ENCODE measurements around the gene TAF6.

TAF6 gene

DNA sequence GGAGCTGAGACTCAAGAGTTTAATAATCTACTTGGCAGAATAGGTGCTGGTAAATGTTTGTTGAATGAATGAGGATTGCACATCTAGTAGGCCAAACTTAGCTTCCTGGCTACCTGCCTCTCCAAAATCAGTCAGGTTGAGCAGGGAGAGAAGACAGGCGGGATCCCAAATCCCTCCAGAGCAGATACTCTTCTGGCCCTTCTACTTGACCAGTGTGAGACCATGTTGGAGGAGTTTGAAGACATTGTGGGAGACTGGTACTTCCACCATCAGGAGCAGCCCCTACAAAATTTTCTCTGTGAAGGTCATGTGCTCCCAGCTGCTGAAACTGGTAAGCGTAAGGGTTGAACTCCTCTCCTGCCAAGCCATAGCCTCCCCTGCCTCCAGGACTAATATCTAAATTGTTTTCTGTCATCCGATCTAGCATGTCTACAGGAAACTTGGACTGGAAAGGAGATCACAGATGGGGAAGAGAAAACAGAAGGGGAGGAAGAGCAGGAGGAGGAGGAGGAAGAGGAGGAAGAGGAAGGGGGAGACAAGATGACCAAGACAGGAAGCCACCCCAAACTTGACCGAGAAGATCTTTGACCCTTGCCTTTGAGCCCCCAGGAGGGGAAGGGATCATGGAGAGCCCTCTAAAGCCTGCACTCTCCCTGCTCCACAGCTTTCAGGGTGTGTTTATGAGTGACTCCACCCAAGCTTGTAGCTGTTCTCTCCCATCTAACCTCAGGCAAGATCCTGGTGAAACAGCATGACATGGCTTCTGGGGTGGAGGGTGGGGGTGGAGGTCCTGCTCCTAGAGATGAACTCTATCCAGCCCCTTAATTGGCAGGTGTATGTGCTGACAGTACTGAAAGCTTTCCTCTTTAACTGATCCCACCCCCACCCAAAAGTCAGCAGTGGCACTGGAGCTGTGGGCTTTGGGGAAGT lies 5.4 kb upstream of the TAF6 start:
- no peak for DNase-seq (ENCODE audit: low read depth in 3 of 3)

GRCh38 chr7:100122568-100122967 lies 3.4 kb upstream of the TAF6 start:
- DNase-seq (ENCODE audit: low read depth in 3 of 3): no peak

GRCh38 chr7:100122067-100122466 lies 2.9 kb upstream of the TAF6 start:
- no peak for DNase-seq (ENCODE audit: low read depth in 3 of 3)

GRCh38 chr7:100120733-100121036 lies 1.5 kb upstream of the TAF6 start:
- no peak for DNase-seq (ENCODE audit: low read depth in 3 of 3)

DNA sequence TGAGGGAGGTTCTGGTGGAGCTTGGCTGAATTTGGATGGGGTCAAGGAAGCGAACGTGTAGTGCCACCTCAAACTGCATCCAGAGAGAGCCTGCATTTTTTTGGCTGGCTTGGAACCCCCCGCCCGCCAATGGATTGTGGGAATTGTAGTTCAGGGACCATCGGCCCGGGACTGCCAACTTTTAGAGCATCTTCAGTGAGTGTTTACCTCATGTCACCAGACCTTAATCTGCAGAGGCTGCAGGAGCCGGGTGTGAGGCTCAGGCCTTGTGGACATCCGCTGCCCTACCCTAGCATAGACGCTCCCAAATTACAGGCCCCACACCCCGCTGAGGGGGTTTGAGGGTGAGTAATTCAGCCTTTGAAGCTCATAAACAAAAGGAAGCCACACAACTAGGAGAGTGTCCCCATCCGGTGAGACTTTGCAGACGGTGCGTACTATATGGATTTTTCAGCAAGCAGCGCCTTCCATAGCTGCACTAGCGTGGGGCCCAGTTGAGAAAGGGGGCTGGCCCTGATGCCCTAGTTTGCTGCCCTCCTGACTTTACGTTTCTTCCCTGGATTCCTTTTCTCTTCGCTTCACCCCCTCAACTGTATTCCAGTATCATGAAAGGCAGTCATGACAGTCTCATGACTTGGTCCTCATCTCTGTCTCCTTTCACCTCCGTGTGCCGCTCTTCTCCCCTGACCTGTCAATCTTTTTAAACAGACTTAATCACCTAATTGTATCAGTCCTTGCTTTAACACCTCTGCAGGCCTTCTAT lies 993 bp upstream of the TAF6 start:
- peak; percentile 31 to 46 (median 41) for DNase-seq (ENCODE audit: low read depth in 3 of 3)

GRCh38 chr7:100118388-100119071 lies 628 bp downstream of the TAF6 start:
- DNase-seq (ENCODE audit: low read depth in 3 of 3): no peak

- DNase-seq (ENCODE audit: low read depth in 3 of 3): no peak
Measured at GRCh38 chr7:100115026-100115425, 4.1 kb downstream of the TAF6 start.

GRCh38 chr7:100111914-100112313 lies 7.2 kb downstream of the TAF6 start:
- no peak for DNase-seq (ENCODE audit: low read depth in 3 of 3)

DNA sequence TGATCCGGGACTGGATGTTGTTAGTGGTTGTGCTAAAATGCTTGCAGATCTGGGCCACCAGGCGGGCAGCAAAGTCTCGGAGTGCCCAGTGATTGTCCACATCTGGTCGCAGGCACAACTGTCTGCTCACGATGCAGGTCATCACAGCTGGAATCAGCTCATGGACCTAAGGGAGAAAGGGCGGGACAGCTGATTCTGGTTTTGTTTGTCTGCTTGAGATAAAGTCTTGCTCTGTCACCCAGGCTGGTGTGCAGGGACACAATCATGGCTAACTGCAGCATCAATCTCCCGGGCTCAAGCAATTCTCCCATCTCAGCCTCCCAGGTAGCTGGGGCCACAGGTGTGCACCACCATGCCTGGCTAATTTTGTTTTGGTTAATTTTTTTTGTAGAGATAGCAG lies 8.0 kb downstream of the TAF6 start:
- no peak for DNase-seq (ENCODE audit: low read depth in 3 of 3)

DNA sequence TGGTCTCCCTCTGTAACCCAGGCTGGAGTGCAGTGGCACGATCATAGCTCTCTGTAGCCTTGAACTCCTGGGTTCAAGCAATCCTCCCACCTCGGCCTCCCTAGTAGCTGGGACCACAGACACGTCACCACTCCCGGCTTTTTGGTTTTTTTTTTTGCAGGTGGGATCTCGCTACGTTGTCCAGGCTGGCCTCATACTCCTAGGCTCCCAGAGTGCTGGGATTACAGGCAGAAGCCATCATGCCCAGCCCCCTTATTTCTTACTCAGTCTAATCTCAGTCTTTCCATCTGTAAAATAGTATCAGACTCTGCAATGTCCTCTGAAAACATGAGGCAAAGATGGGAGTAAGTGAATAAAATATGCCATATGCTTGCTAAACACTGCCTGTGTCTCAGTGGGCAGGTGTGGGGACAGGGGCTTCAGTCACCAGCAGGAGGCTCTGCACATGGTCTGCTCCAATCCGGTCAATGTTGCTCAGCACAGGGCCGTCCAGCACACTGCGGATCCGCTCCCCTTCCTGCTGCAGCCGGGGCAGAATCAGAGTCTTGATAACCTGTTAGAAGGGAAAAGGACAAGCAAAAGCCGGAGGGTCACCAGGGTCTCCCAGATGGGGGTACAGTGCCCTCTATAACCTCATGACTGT lies 9.5 kb downstream of the TAF6 start:
- DNase-seq (ENCODE audit: low read depth in 3 of 3): no peak

GRCh38 chr7:100107890-100108289 lies 11.3 kb downstream of the TAF6 start:
- DNase-seq (ENCODE audit: low read depth in 3 of 3): no peak

DNA sequence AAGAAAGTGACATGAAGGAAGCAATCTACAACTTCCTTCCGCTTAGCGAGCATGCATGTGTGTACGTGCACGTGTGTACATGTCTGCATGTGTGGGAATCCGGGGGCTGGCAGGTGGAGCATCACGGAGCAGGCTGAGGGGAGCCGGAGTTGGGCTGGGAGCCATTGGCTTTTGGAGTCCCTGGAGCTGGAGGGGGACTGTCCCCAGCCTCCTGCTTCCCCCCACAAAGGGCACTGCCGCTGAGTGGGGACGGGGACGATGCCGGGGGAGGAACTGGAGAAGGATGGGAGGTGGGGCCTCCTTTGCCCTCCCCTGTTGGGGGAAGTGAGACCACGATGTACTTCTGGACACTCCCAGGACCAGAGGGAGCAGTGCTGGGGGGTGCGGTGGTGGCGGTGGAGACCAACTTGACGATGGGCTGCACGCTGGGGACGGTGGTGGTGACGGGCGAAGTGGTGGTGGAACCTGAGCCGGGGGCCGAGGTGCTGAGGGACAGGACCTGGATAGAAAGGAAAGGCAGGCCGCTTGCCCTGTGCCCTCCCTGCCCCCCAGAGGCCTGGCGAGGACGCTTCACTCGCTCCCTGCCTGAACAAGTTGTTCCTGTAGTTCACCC lies 11.9 kb downstream of the TAF6 start:
- no peak for DNase-seq (ENCODE audit: low read depth in 3 of 3)

DNA sequence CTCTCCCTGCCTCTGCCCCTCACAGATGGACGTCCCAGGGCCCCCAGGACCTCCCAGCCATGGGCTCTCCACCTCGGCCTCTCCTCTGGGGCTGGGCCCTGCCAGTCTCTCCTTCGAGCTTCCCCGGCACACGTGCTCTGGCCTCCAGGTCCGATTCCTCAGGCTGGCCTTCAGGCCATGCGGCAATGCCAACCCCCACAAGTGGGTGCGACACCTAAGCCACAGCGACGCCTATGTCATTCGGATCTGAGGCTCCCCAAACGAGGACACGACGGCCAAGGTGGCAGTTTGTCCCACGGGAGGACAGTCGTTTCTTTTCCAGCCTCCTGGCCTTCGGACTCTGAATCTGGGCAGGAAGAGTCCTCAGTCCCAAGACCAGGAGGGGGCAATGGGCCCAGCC lies 12.5 kb downstream of the TAF6 start:
- DNase-seq (ENCODE audit: low read depth in 3 of 3): no peak

- DNase-seq (ENCODE audit: low read depth in 3 of 3): no peak
Measured at GRCh38 chr7:100105534-100105933, 13.6 kb downstream of the TAF6 start.

GRCh38 chr7:100102950-100103840 lies 16.0 kb downstream of the TAF6 start:
- no peak for DNase-seq (ENCODE audit: low read depth in 3 of 3)

- peak; percentile 90 to 92 (median 90) for DNase-seq (ENCODE audit: low read depth in 3 of 3)
Measured at GRCh38 chr7:100101016-100101862, 17.9 kb downstream of the TAF6 start, which contains the start of the genes AP4M1 and MCM7. AP4M1 (plus strand) TSS chr7:100101643; CDS start chr7:100101715, 72 bp downstream. MCM7 (minus strand) TSS chr7:100101397; CDS start chr7:100101294, 103 bp downstream.

- peak; percentile 68 to 79 (median 75) for DNase-seq (ENCODE audit: low read depth in 3 of 3)
Measured at GRCh38 chr7:100100420-100101015, 18.6 kb downstream of the TAF6 start.

GRCh38 chr7:100099452-100099851 lies 19.7 kb downstream of the TAF6 start:
- DNase-seq (ENCODE audit: low read depth in 3 of 3): no peak

- DNase-seq (ENCODE audit: low read depth in 3 of 3): no peak
Measured at GRCh38 chr7:100098913-100099312, 20.2 kb downstream of the TAF6 start.

Measured in stimulated activated CD4-positive, alpha-beta T cell treated with anti-CD3 and anti-CD28 coated beads, TNF-alpha, amount 100 ng/mL, for 4 hours (primary cell).